ENCODE data around the gene MRGPRG.

The MRGPRG gene

GRCh38 chr11:3205261-3206155 is 13.1 kb downstream of the MRGPRG start:
- DNase-seq: no peak

GRCh38 chr11:3204141-3205015 is 14.2 kb downstream of the MRGPRG start:
- DNase-seq: no peak

DNA sequence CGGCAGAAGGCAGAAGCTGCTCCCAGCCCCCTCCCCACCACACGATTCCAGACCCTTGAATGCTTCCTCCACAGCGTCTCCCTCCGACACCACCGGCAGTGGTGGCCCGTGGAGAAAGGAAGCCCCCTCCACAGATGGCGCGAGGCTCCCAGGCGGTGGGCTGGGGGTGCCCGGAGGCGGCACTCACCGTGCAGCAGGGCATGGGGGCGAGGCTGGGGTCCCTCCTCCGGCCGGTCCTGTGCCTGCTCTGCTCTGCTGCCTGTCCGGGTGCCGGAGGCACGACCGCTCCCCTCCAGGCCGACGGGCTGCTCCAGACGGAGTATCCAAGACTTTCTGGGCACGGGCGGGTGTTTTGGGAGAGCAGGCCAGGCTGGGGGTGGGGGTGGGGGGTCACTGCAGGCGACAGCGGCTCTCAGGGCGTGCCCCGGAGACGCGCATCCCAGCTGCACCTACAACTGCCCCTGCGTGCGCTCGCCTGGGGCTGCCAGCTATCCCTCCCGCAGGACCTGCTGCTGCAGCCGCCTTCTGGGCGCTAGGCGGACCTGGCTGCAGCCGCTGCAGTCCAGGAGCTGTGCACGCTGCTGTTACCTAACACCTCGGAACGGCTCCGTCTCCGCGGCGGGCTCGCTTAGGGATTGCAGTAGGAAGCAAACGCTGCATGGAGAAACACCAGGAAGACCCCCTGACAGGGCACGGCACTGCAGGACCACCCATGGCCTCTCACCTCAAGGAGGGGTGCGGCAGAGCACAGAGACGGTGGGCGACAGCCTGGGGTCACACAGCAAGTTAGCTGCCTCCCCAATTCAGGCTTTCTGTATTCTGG is 15.2 kb downstream of the MRGPRG start:
- no peak for DNase-seq

DNA sequence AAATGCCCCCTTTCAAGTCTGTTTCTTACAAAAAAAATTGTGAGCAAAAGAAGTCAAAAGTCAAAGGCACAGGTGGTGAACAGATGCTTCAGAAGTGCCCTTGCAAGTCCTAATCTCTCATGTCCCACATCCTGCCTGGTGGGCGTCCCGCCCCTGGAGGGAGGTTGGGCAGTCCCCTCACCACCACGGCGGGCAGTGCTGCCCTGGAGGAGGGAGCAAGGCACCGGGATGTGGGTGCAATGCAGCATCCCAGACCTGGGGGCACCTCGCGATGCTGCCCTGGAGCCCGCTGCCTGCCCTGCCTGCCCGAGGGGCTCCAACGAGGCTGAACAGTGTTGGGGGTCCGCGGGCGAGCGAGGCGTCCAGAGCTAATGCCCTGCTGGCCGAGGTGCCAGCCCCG is 15.9 kb downstream of the MRGPRG start:
- no peak for DNase-seq

DNA sequence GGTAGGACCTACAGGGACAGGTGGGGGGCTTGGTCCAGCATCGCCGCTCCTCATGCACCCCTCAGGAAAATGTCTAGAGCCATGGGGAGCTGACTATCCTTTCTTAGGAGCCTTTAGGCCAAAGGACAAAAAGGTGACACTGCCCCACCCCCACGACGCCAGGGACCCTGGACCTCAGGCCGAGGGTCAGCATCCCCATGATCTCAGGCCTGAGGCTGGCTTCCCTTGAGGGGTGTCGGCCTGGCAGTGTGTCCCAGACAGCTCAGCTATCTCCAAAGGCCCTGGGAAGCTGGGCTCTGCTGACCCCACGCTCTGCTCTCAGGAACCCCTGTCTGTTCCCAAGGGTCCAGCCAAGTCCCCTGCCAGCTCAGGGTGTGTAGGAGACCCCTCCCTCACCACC is 16.3 kb downstream of the MRGPRG start:
- DNase-seq: no peak

- DNase-seq: no peak
Observed at GRCh38 chr11:3201677-3202181, 16.9 kb downstream of the MRGPRG start.

DNA sequence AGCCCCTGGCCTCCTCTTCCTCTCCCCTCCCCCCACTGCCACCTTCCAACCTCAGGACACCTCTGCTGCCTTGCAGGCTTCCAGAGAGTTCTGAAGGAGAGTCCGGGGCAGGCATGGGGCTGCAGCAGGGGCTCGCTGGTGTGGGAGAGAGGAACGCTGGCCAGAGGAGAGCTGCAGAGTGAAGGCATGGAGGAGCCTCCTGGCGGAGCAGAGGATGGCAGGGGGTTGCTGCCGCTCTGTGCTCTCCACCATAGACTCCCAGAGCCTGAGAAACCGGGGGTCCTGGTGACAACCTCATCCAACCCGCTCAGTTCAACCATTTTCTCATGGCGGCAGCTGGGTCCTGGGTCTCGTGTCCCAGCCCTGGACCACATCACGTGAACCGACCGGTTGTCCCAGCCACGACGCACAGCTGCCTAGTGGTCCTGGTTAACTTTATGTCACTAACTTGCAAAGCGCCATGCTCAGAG is 17.5 kb downstream of the MRGPRG start:
- DNase-seq: no peak

GRCh38 chr11:3200388-3201111 is 18.1 kb downstream of the MRGPRG start:
- DNase-seq: no peak

DNA sequence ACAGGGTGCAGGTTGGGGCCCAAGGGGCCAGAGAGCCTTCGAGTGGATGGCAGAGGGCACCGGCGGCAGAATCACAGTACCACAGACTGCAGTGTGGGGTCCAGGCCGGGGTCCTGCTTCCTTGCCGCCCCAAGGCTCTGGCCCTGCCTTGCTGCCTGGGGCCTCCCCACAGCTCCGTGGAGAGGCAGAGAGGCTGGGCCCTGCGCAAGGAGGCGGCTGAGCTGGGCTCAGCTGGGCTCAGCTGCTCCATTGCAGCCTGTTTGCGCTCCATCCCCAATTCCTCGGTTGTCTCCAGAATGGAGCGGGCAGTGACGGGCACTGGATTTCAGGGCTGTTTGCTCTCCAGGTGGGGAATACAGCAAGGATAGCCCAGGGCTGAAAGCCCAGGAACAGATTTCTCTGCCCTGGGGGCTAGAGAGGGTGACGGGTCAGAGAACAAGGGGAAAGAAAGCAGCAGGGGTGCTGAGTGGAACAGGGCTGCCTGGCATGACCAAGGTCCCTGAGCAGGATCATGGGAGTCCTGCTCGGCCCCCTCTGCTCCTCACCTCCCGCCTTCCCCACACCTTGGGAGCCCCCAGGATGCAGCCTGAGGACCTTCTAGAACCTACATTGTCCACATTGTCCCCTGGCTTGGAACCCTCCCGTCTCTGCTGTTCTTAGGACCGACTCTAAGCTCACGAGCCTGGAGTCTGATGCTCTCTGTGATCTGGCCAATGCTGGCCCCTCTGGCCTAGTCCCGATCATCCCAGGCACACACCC is 18.9 kb downstream of the MRGPRG start:
- DNase-seq: peak in 1 of 2 donors; percentile 7

DNA sequence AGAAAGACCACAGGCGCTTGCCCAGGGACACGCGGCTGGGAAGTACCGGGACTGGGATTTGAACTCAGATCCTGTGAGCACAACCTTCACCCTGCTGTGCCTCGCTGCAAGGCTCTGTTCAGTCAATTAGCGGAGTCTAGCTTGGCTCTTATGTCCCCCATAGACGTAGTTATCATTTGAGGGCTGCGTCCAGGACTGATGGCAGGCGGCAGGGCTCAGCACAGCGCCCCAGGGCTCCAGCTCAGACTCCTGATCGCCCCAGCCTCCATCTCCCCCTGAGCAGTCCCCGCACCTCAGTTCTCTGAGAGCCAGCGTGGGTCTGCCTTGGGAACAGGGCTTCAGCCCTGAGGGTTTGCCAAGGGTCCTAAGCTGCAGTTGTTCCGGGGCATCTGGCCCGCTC is 19.8 kb downstream of the MRGPRG start:
- peak in 1 of 2 donors; percentile 4 for DNase-seq

GRCh38 chr11:3197878-3198528 is 20.6 kb downstream of the MRGPRG start:
- DNase-seq: peak in 1 of 2 donors; percentile 3

GRCh38 chr11:3197044-3197695 is 21.4 kb downstream of the MRGPRG start:
- DNase-seq: peak in 1 of 2 donors; percentile 3

DNA sequence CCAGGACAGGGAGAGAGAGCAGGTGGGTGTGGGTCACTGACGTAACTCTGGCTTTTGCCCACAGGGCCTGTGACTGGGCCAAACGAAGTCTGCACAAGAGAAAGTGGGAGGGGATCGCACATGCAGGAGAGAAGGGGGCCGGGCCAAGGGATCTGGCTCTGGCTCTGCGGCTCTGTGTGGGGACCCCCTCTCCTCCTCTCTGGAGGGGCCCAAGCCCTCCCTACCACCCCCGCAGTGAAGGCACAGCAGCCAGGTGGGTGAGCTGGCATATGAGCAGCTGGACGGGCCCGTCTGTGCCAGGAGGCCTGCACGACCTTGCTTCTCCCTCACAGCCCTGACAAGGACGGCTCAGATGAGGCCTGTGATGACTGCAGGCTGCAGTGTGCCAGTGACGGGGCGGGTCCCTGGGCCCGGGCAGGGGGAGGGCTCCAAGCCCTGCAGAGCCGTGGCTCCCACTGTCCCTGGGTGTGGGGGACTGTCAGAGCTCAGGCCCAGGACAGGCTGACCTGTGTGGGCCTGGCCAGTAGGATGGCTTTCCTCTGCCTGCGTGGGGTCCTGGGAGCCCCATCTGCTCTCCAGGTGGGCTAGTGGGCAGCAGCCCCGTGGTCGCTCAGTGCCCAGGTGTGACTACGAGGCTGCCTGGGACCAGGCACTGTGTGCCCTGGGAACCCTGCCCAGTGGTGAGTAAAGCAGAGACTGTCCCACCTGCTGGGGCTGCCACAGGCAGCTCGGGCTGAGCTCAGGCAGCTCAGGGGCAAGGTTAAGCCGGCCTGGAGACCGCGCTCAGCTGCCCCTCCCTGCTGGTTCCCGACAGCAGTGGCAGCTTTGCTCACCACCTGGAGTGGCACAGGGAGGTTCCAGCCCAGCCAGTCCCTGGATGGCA is 22.2 kb downstream of the MRGPRG start:
- no peak for DNase-seq

GRCh38 chr11:3195251-3196160 is 23.1 kb downstream of the MRGPRG start:
- no peak for DNase-seq

DNA sequence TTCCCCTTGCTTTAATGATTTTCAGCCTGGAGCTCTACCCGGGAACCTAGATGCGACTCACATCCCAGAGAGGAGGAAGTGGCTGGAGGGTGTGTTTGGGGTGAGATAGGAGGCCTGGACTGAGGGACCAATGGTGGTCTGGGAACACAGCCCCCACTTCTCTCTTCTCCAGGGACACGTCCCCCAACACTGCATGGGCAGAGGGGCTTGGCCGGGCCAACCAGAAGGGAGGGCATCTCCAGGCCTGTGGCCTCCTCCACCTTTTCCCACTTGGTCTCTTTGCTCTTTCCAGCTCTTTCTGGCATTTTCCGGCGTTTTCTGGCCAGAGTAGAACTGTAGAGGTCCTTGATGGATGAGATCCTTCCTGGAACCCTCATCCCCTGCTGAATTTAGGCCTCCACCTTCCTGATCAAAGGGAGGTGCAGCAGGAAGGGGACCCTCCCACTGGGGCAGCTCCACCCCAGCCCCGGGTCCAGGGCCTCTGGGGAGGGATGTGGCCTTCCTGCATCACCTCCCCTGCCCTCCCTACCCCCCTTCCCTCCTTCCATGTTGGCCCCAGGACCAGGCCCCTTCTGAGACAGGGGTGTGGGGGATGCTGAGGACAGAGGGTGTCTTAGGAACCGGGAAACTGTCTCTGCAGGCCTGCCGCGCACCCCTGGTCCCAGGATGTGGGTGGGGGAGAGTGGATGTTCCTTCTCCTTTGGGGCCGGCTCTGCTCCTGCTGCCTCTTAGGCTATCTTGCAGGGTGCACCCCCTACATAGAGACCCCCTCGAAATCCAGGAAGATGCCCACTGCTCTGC is 24.4 kb downstream of the MRGPRG start:
- no peak for DNase-seq

GRCh38 chr11:3193373-3194015 is 25.1 kb downstream of the MRGPRG start:
- DNase-seq: peak in 1 of 2 donors; percentile 7
